Activated T-cell treated with anti-CD3 and anti-CD28 coated beads, Interleukin-2, amount 50 U/mL, for 1 hour (primary cell): ENCODE results near the gene SRSF1.
A peak's percentile ranks its signal among the peaks of the same experiment; 100 is the strongest.
"Not testable (repeated sequence)": the region's sequence is repeated elsewhere in the genome, so short reads cannot be mapped to it uniquely, and the experiment has no call there.

Experiments used
- DNase-seq: peaks from one replicate; pipeline ENCODE4 v3.0.0-alpha.2; 2020

The SRSF1 gene

GRCh38 chr17:57963149-57963511 lies 43.9 kb downstream of the SRSF1 start:
- DNase-seq: no peak

GRCh38 chr17:57962279-57963148 lies 44.5 kb downstream of the SRSF1 start:
- DNase-seq: no peak

GRCh38 chr17:57959929-57960328 lies 47.1 kb downstream of the SRSF1 start:
- DNase-seq: no peak

GRCh38 chr17:57958391-57958790 lies 48.7 kb downstream of the SRSF1 start:
- DNase-seq: not testable (repeated sequence)

GRCh38 chr17:57957886-57958285 lies 49.2 kb downstream of the SRSF1 start:
- no peak for DNase-seq

GRCh38 chr17:57957120-57957850 lies 49.8 kb downstream of the SRSF1 start:
- no peak for DNase-seq

GRCh38 chr17:57956291-57957119 lies 50.5 kb downstream of the SRSF1 start:
- peak; percentile 49 for DNase-seq

GRCh38 chr17:57955183-57955931 lies 51.7 kb downstream of the SRSF1 start, which contains the start of gene CUEDC1:
Gene CUEDC1 (minus strand): TSS chr17:57955412. CDS start chr17:57885564, 69,848 bp downstream.
- DNase-seq: peak; percentile 76

GRCh38 chr17:57954397-57955182 lies 52.5 kb downstream of the SRSF1 start:
- DNase-seq: no peak

GRCh38 chr17:57953705-57954396 lies 53.2 kb downstream of the SRSF1 start:
- DNase-seq: no peak
